HUES64 (cell line): Measurements from ENCODE around the gene PNP.
"Not testable (repeated sequence)": the region's sequence is repeated elsewhere in the genome, so short reads cannot be mapped to it uniquely, and the experiment has no call there.

Experiments
- H3K27ac ChIP-seq: 2 replicates; pipeline ENCODE4 v1.7.0; 2013; ENCODE audit warnings: low read depth, low read length, inconsistent platforms
- H3K27me3 ChIP-seq: 2 replicates; pipeline ENCODE4 v1.6.1; 2013; ENCODE audit warnings: mild to moderate bottlenecking, low read length; ENCODE audit not compliant: insufficient read depth
- H3K36me3 ChIP-seq: 2 replicates; pipeline ENCODE4 v1.6.1; 2013; ENCODE audit warnings: mild to moderate bottlenecking, low read length; ENCODE audit not compliant: insufficient read depth
- H3K4me1 ChIP-seq: 2 replicates; pipeline ENCODE4 v1.6.1; 2013; ENCODE audit warnings: mild to moderate bottlenecking, low read length, moderate library complexity; ENCODE audit not compliant: insufficient read depth
- H3K4me3 ChIP-seq: 2 replicates; pipeline ENCODE4 v1.5.1; 2013; ENCODE audit warnings: mild to moderate bottlenecking, low read length, moderate library complexity
- H3K9ac ChIP-seq: 2 replicates; pipeline ENCODE4 v1.6.1; 2013; ENCODE audit warnings: mild to moderate bottlenecking, low read depth, low read length
- H3K9me3 ChIP-seq: 2 replicates; pipeline ENCODE4 v1.6.1; 2013; ENCODE audit warnings: low read depth, low read length; ENCODE audit not compliant: insufficient read depth
- WGBS: fragments of 150-250, 120-280 bp; methylation state at CpG from one replicate; pipeline ENCODE4 v1.1.7; 2013; ENCODE audit warnings: missing lambda C conversion rate; 5-methylcytosine and 5-hydroxymethylcytosine counted together

PNP gene

DNA sequence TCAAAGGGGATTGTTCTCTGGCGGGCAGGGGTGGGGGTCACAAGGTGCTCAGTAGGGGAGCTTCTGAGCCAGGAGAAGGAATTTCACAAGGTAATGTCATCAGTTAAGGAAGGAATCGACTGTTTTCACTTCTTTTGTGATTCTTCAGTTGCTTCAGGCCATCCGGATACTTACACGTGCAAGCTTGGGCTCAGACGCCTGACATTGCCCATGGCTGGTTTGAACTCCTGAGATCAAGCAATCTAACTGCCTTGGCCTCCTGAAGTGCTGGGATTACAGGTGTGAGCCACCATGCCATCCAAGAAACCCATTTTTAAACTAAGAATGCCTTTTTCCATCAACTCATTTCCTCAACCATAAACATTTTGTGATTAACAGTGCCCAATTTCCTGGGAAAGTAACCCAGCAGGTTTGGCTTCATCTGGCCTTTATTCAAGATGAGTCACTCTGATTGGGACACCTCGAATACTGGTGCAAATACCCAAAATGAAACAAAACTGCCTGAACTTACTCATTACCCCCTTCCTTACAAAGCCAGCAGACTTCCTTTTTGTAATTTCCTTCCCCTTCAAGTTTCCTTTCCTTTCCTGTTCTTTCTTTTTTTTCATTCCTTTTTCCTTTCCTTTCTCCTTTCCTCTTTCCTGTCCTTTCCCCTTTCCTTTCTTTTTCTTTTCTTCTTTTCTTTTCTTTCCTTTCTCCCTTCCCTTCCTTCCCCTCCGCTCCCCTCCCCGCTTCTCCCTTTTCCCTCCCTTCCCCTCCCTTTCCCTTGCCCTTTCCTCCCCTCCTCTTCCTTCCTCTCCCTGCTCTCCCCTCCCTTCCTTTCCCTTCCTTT, 25.9 kb downstream of the PNP start:
- H3K36me3 ChIP-seq: no peaks in the 10 kb centered on the region
- 84% methylated on average over 8 of the region's 8 CpGs for WGBS
- no peaks in the 10 kb centered on the region for H3K27me3 ChIP-seq
- no peak overlapping the region for H3K4me3 ChIP-seq
- no peak overlapping the region for H3K9ac ChIP-seq
- peaks cover 17% of the 10 kb centered on the region for H3K4me1 ChIP-seq
- peaks cover 4% of the 10 kb centered on the region; the same call in 1 of the 2 replicates for H3K9me3 ChIP-seq
- no peak overlapping the region for H3K27ac ChIP-seq

DNA sequence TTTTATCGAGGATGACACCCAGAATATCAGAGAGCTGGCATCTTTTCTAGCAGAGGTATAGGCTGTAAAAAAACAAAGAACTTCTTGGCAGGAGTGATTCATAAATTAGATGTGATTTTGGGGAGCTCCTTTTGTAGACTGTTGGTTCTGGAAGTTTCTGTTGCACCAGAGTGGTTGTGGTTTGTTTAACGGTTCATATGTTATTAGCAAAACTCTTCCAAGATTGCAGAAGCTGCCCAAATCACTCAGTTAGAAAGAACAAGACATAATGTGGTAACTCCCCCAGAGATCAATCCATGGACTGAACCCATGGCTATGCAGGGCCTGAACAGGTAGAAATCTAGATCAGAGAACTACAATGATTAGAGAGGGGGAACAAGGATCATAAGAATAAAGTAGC, 29.4 kb downstream of the PNP start:
- Histone ChIP-seq H3K9me3 (peaks cover 4% of the 10 kb centered on the region; the same call in 1 of the 2 replicates), H3K4me3 (no peak overlapping the region), H3K9ac (no peak overlapping the region), H3K27ac (no peak overlapping the region), H3K4me1 (peaks cover 15% of the 10 kb centered on the region), H3K36me3 (no peaks in the 10 kb centered on the region), H3K27me3 (no peaks in the 10 kb centered on the region)
- 98% methylated on average over 2 of the region's 2 CpGs for WGBS

DNA sequence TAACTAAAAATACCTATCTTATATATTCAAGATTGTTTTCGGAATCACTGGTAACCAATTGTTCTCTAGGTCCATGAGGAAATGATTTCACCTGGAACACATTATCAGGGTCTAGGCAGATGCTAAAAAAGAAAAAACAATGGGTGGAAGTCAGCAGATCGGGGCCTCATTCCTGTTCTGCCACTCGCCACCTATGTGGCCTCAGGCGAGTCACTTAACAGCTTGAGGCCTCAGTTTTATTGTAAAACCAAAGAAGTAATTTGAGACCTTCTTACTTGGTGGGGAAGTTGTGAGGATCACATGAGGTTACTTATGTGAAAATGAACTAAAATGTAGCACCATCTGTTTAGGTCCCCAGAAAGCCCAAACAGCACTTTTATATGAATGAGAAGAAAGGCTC, 29.9 kb downstream of the PNP start:
- Histone ChIP-seq H3K4me3 (no peak overlapping the region), H3K4me1 (peaks cover 15% of the 10 kb centered on the region), H3K9ac (no peak overlapping the region), H3K27ac (no peak overlapping the region), H3K36me3 (no peaks in the 10 kb centered on the region), H3K9me3 (peaks cover 4% of the 10 kb centered on the region; the same call in 1 of the 2 replicates), H3K27me3 (no peaks in the 10 kb centered on the region)
- WGBS: 46% methylated on average over 4 of the region's 4 CpGs

DNA sequence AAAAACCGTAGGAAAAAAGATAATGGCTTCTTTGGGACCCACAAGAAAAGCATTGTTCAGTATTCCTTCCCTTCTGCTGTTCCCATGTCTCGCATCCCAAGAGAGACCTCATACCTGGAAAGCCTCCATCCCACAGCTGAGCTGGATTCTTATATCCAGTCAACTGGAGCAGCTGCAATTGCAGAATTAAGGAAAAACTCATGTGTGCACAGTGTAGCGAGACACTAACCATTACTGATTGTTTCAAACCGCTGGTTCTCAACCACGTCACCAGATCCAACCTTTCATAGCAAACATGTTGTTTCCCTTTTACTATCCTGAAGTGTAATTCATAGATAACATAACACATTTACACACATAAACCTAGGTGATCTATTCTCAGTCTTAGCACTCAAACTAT, 30.7 kb downstream of the PNP start:
- Histone ChIP-seq H3K4me3 (no peak overlapping the region), H3K36me3 (no peaks in the 10 kb centered on the region), H3K9me3 (peaks cover 4% of the 10 kb centered on the region; the same call in 1 of the 2 replicates), H3K27me3 (no peaks in the 10 kb centered on the region), H3K4me1 (peaks cover 15% of the 10 kb centered on the region), H3K9ac (no peak overlapping the region), H3K27ac (no peak overlapping the region)
- WGBS: 92% methylated on average over 5 of the region's 5 CpGs

DNA sequence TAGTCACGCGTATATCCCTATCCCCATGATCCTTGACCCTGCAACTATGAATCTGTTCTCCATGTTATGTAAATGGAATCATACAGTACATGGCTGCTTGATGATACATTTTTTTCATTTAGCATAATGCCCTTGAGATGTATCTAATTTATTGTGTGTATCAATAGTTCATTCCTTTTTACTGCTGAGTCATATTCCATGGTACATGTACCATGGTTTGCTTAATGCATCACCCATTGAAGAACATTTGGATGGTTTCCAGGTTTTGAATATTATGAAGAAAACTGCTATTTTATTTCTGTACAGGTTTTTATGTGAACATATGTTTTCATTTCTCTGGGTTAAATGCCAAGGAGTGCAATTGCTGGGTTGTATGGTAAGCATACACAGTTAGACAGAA, 32.1 kb downstream of the PNP start:
- H3K4me1 ChIP-seq: peaks cover 15% of the 10 kb centered on the region
- H3K9me3 ChIP-seq: no peaks in the 10 kb centered on the region
- WGBS: 96% methylated on average over 2 of the region's 2 CpGs
- no peak overlapping the region for H3K27ac ChIP-seq
- H3K36me3 ChIP-seq: no peaks in the 10 kb centered on the region
- H3K9ac ChIP-seq: no peak overlapping the region
- H3K27me3 ChIP-seq: no peaks in the 10 kb centered on the region
- H3K4me3 ChIP-seq: no peak overlapping the region

DNA sequence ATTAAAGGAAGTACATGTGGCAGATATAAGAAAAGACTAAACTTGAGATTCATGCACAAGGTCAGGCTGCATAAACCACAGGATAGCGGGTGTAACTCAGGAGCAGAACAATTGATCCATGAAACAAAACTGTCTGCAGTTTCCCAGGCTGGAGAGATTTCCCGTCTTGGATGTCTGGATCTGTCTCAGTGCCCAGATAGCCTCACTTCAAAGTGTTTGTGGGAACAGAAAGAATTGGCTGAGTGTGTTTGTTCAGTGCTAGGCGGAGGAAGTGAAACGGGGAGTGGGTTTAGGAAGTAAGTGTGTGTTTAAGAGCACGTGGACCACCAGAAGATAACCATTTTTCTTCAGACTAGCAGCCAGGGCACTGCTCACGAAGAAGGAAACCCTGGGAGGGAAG, 34.7 kb downstream of the PNP start:
- H3K27me3 ChIP-seq: no peaks in the 10 kb centered on the region
- H3K4me1 ChIP-seq: peaks cover 9% of the 10 kb centered on the region
- H3K9ac ChIP-seq: no peak overlapping the region
- H3K36me3 ChIP-seq: no peaks in the 10 kb centered on the region
- WGBS: 87% methylated on average over 6 of the region's 6 CpGs
- no peak overlapping the region for H3K27ac ChIP-seq
- no peaks in the 10 kb centered on the region for H3K9me3 ChIP-seq
- no peak overlapping the region for H3K4me3 ChIP-seq

DNA sequence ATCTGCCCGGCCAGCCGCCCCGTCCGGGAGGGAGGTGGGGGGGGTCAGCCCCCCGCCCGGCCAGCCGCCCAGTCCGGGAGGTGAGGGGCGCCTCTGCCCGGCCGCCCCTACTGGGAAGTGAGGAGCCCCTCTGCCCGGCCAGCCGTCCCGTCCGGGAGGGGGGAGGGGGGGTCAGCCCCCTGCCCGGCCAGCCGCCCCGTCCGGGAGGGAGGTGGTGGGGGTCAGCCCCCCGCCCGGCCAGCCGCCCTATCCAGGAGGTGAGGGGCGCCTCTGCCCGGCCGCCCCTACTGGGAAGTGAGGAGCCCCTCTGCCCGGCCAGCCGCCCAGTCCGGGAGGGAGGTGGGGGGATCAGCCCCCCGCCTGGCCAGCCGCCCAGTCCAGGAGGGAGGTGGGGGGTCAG, 37.1 kb downstream of the PNP start:
- H3K9me3 ChIP-seq, H3K4me1 ChIP-seq, H3K36me3 ChIP-seq, H3K4me3 ChIP-seq, H3K27ac ChIP-seq, H3K9ac ChIP-seq, H3K27me3 ChIP-seq: not testable (repeated sequence)
- WGBS: 91% methylated on average over 7 of the region's 30 CpGs

DNA sequence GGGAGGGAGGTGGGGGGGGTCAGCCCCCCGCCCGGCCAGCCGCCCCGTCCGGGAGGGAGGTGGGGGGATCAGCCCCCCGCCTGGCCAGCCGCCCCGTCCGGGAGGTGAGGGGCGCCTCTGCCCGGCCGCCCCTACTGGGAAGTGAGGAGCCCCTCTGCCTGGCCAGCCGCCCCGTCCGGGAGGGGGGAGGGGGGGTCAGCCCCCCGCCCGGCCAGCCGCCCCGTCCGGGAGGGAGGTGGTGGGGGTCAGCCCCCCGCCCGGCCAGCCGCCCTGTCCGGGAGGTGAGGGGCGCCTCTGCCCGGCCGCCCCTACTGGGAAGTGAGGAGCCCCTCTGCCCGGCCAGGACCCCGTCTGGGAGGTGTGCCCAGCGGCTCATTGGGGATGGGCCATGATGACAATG, 37.5 kb downstream of the PNP start:
- not testable (repeated sequence) for H3K27me3 ChIP-seq, H3K4me1 ChIP-seq, H3K27ac ChIP-seq, H3K36me3 ChIP-seq, H3K9me3 ChIP-seq, H3K4me3 ChIP-seq, H3K9ac ChIP-seq
- no CpG with 5 or more reads among the region's 30 CpGs for WGBS

DNA sequence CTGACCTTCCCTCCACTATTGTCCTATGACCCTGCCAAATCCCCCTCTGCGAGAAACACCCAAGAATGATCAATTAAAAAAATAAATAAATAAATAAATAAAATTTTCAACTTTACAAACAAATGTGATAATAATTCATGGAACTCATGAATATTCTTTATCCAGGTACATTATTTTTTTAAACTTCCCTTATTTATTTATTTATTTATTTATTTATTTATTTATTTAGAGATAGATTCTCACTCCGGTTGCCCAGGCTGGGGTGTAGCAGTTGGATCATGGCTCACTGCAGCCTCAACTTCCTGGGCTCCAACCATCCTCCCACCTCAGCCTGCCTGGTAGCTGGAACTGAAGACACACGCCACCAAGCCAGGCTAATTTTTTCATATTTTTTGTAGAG, 38.3 kb downstream of the PNP start:
- not testable (repeated sequence) for H3K27me3 ChIP-seq, H3K9ac ChIP-seq, H3K4me1 ChIP-seq, H3K4me3 ChIP-seq, H3K9me3 ChIP-seq, H3K27ac ChIP-seq, H3K36me3 ChIP-seq
- WGBS: 95% methylated on average over 2 of the region's 3 CpGs

DNA sequence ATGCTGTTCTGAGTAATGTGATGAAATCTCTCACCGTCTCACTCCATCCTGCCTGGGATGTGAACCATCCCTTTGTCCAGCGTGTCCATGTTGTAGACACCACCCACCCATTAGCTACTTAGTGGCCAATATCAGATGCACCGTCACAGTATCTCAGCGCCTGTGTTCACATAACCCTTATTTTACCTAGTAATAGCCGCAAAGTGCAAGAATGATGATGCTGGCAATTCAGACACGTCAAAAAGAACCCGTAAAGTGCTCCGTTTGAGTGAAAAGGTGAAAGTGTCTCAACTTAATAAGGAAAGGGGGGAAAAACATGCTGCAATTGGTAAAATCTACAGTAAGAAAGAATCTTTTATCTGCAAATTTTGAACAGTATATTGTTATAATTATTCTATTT, 39.2 kb downstream of the PNP start:
- Histone ChIP-seq H3K27me3 (no peaks in the 10 kb centered on the region), H3K27ac (no peak overlapping the region), H3K9ac (no peak overlapping the region), H3K4me1 (peaks cover 3% of the 10 kb centered on the region; the same call in 1 of the 2 replicates), H3K4me3 (no peak overlapping the region), H3K36me3 (no peaks in the 10 kb centered on the region), H3K9me3 (no peaks in the 10 kb centered on the region)
- 95% methylated on average over 8 of the region's 8 CpGs for WGBS

DNA sequence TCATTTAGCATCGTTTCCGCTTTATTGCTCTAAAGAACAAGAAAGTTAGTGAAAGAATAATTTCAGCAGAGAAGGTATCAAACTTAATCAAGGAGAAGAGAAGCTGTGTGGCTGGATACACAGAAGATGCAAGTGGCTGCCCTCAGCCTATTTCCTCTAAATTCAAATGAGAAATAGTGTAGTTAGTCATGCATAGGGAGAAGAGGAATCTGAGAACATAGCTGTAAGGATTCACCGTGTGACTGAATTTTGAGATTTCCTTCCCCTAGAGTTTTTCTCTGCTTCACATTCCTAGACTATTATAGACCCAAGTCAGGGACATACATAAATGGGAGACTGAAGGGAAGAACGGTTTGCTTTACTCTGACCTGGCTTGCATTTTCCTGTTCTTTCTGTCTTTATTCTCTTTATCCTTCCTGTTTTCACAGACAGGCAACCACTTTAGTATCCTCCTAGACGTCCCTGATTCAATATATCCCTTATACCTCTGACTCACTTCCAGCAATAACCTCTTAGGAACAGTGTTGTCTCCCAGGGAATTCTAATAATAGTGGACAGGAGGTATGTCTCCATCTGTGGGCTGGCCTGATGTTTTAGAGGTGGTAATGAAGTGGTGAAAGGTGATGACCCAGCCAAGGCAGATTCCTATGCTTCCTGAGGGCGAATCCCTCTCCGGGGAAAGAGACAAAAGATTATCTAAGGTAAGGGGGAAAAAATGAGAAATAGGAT, 43.1 kb downstream of the PNP start:
- no peak overlapping the region for H3K4me3 ChIP-seq
- 74% methylated on average over 6 of the region's 7 CpGs for WGBS
- no peak overlapping the region for H3K9ac ChIP-seq
- H3K9me3 ChIP-seq: no peaks in the 10 kb centered on the region
- peaks cover 3% of the 10 kb centered on the region; the same call in 1 of the 2 replicates for H3K4me1 ChIP-seq
- H3K27me3 ChIP-seq: no peaks in the 10 kb centered on the region
- no peak overlapping the region for H3K27ac ChIP-seq
- H3K36me3 ChIP-seq: no peaks in the 10 kb centered on the region
